ENCODE results near the gene CDKN2C. TPM values are rescaled to one million over a fixed set of nuclear protein-coding genes. Genes with fewer than 3 reads are reported as not detected.
A peak's percentile ranks its signal among the peaks of the same experiment; 100 is the strongest.

CDKN2C gene
- total RNA-seq, 2 donors from 2014 or later = 11.2 to 13.7 TPM

DNA sequence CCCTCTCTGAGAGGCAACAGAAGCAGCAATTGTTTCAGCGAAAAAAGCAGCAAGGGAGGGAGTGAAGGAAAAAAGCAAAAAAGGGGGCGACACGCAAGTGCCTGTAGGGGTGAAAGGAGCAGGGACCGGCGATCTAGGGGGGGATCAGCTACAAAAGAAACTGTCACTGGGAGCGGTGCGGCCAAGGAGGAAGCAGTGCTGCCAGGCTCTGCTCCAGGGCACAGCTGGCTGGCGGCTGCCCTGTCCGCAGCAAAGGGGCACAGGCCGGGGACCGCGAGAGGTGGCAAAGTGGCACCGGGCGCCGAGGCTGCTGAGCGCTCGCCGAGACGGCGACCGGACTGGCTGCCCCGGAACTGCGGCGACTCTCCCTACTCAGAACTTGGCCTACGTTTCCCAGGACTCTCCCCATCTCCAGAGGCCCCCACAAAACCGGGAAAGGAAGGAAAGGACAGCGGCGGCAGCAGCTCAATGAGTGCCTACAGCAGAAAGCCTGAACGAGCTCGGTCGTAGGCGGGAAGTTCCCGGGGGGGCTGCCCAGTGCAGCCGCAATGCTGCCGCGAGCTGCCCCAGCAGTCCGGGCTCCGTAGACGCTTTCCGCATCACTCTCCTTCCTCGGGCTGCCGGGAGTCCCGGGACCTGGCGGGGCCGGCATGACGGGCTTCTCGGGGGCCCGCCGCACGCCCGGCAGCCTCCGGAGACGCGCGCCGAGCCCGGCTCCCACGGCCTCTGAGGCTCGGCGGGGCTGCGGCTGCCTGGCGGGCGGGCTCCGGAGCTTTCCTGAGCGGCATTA, 1.0 kb upstream of the CDKN2C start:
- peak overlapping the region; percentile 93 to 97 for H3K4me3 Mint-ChIP-seq
- peaks cover 26% of the 10 kb centered on the region for H3K27me3 Mint-ChIP-seq (ENCODE audit: low read depth)
- H3K36me3 Mint-ChIP-seq (ENCODE audit: insufficient read depth in 2 of 2) = peaks cover 4% of the 10 kb centered on the region in 2 donors
- peak overlapping the region; percentile 94 for H3K27ac Mint-ChIP-seq
- DNase-seq (peak; percentile 55 to 57), ATAC-seq (replicated peaks in 1 of 2) (peak; percentile 43 to 53)
- no peaks in the 10 kb centered on the region for H3K9me3 Mint-ChIP-seq
- H3K4me1 Mint-ChIP-seq (ENCODE audit: low read depth) = peaks cover 33% of the 10 kb centered on the region

DNA sequence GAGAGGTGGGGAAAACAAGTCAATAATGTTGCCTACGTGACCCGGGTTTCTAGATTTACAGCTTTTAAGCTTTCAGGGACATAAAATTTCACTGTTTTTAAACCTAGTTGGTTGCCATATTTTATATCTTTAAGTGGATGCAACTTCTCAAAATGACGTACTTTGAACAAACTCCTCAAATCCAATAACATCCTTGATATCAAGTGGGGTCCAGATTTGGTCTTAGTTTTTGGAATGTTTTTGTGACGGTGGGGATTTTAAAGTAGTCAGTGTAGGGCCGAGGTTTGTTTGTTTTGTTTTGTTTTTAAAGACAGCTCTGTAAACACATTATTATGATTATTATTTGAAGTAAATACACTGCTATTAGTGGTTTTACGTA, 453 bp downstream of the CDKN2C start:
- no peak for DNase-seq
- Mint-ChIP-seq H3K4me1 (ENCODE audit: low read depth) (peaks cover 33% of the 10 kb centered on the region), H3K9me3 (no peaks in the 10 kb centered on the region), H3K27me3 (ENCODE audit: low read depth) (peaks cover 37% of the 10 kb centered on the region), H3K4me3 (peak overlapping the region; percentile 93 to 97), H3K27ac (peak overlapping the region; percentile 1), H3K36me3 (ENCODE audit: insufficient read depth in 2 of 2) (peaks cover 4 to 6% of the 10 kb centered on the region in 2 donors)
- ATAC-seq (replicated peaks in 1 of 2) = no peak

GRCh38 chr1:50970931-50971582, 1.0 kb downstream of the CDKN2C start:
- ATAC-seq (replicated peaks in 1 of 2) (no peak), DNase-seq (no peak)
- H3K4me3 Mint-ChIP-seq = peak overlapping the region; percentile 93 to 97
- H3K36me3 Mint-ChIP-seq (ENCODE audit: insufficient read depth in 2 of 2) = peaks cover 4 to 6% of the 10 kb centered on the region in 2 donors
- no peak overlapping the region for H3K27ac Mint-ChIP-seq
- H3K9me3 Mint-ChIP-seq = no peaks in the 10 kb centered on the region
- H3K4me1 Mint-ChIP-seq (ENCODE audit: low read depth) = peaks cover 36% of the 10 kb centered on the region
- H3K27me3 Mint-ChIP-seq (ENCODE audit: low read depth) = peaks cover 38% of the 10 kb centered on the region

DNA sequence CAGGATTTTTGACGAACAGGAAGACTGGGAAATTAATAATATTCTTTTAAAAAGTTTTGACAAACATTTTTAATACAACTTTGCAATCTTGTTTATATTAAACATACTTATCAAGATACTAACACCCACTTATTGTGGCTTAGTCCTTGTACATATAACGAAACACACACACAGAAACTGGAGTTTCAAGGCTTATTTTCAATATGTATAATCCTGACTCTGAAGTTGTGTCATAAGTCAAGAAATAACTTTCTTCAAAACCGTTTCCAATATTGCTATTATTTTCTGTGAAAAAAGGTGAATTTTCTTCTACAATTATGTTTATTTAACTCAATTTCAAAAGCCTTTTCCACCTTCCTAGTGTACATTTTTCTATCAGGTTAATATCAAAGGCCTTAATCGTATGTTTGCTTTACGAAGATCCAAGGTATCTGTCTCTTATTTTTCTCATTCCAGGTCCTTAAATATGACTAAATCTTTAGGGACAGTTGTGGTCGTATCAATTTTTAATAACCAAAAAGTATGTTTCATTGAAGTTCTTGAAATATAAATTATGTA, 1.8 kb downstream of the CDKN2C start:
- no peak for DNase-seq
- H3K27me3 Mint-ChIP-seq (ENCODE audit: low read depth) = peaks cover 46% of the 10 kb centered on the region
- ATAC-seq (replicated peaks in 1 of 2) = no peak

GRCh38 chr1:50972766-50973165, 2.7 kb downstream of the CDKN2C start:
- Mint-ChIP-seq H3K4me3 (no peak overlapping the region), H3K36me3 (ENCODE audit: insufficient read depth in 2 of 2) (peaks cover 4 to 6% of the 10 kb centered on the region in 2 donors), H3K4me1 (ENCODE audit: low read depth) (peaks cover 40% of the 10 kb centered on the region), H3K27ac (no peak overlapping the region), H3K27me3 (ENCODE audit: low read depth) (peaks cover 49% of the 10 kb centered on the region), H3K9me3 (no peaks in the 10 kb centered on the region)
- ATAC-seq (replicated peaks in 1 of 2) (no peak), DNase-seq (no peak)

More for the DNA sequence above, 1.8 kb downstream of the CDKN2C start:
- peak overlapping the region; percentile 40 to 54 for H3K4me3 Mint-ChIP-seq
- no peak overlapping the region for H3K27ac Mint-ChIP-seq
- H3K4me1 Mint-ChIP-seq (ENCODE audit: low read depth) = peaks cover 43% of the 10 kb centered on the region
- H3K36me3 Mint-ChIP-seq (ENCODE audit: insufficient read depth in 2 of 2) = peaks cover 4 to 6% of the 10 kb centered on the region in 2 donors
- no peaks in the 10 kb centered on the region for H3K9me3 Mint-ChIP-seq

- Mint-ChIP-seq H3K27me3 (ENCODE audit: low read depth) (peaks cover 49% of the 10 kb centered on the region), H3K4me3 (no peak overlapping the region), H3K4me1 (ENCODE audit: low read depth) (peaks cover 39% of the 10 kb centered on the region), H3K36me3 (ENCODE audit: insufficient read depth in 2 of 2) (peaks cover 4 to 6% of the 10 kb centered on the region in 2 donors), H3K9me3 (no peaks in the 10 kb centered on the region), H3K27ac (no peak overlapping the region)
- ATAC-seq (replicated peaks in 1 of 2) = no peak
- no peak for DNase-seq
Measured at GRCh38 chr1:50973255-50973654, 3.2 kb downstream of the CDKN2C start.

GRCh38 chr1:50973875-50974617, 4.0 kb downstream of the CDKN2C start:
- Mint-ChIP-seq H3K27me3 (ENCODE audit: low read depth) (peaks cover 57% of the 10 kb centered on the region), H3K4me3 (no peak overlapping the region), H3K36me3 (ENCODE audit: insufficient read depth in 2 of 2) (peaks cover 2 to 6% of the 10 kb centered on the region in 2 donors), H3K4me1 (ENCODE audit: low read depth) (peaks cover 46% of the 10 kb centered on the region), H3K9me3 (no peaks in the 10 kb centered on the region), H3K27ac (no peak overlapping the region)
- ATAC-seq (replicated peaks in 1 of 2) (no peak), DNase-seq (no peak)

GRCh38 chr1:50974618-50974935, 4.5 kb downstream of the CDKN2C start:
- H3K27me3 Mint-ChIP-seq (ENCODE audit: low read depth) = peaks cover 62% of the 10 kb centered on the region
- DNase-seq = no peak
- no peaks in the 10 kb centered on the region for H3K9me3 Mint-ChIP-seq
- no peak for ATAC-seq (replicated peaks in 1 of 2)
- peaks cover 2 to 6% of the 10 kb centered on the region in 2 donors for H3K36me3 Mint-ChIP-seq (ENCODE audit: insufficient read depth in 2 of 2)
- H3K4me3 Mint-ChIP-seq = no peak overlapping the region
- peaks cover 50% of the 10 kb centered on the region for H3K4me1 Mint-ChIP-seq (ENCODE audit: low read depth)
- no peak overlapping the region for H3K27ac Mint-ChIP-seq

DNA sequence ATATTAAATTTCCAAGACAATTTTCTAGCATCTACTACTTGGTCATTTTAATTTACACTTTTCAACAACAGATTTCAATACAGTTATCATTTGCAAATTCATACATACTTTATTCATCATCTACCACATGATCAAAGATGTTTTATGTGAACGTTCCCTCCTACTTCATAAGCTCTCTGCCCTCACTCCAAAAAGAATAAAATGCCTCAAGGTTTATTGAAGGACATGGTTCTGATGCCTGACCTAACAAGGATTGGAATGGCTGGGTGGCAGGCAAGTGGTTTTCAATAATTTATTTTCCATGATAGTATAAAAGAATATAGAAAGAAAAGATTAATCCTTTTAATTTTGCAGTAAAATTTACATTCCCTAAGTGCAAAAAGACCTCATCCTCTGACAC, 5.4 kb downstream of the CDKN2C start:
- H3K27ac Mint-ChIP-seq = no peak overlapping the region
- ATAC-seq (replicated peaks in 1 of 2) = no peak
- H3K4me1 Mint-ChIP-seq (ENCODE audit: low read depth) = peaks cover 41% of the 10 kb centered on the region
- peaks cover 57% of the 10 kb centered on the region for H3K27me3 Mint-ChIP-seq (ENCODE audit: low read depth)
- H3K9me3 Mint-ChIP-seq = no peaks in the 10 kb centered on the region
- no peak overlapping the region for H3K4me3 Mint-ChIP-seq
- H3K36me3 Mint-ChIP-seq (ENCODE audit: insufficient read depth in 2 of 2) = peaks cover 0 to 6% of the 10 kb centered on the region in 2 donors
- no peak for DNase-seq

- H3K27ac Mint-ChIP-seq = peak overlapping the region; percentile 34
- H3K4me3 Mint-ChIP-seq = peak overlapping the region; percentile 81 to 85
- peaks cover 0 to 6% of the 10 kb centered on the region in 2 donors for H3K36me3 Mint-ChIP-seq (ENCODE audit: insufficient read depth in 2 of 2)
- H3K4me1 Mint-ChIP-seq (ENCODE audit: low read depth) = peaks cover 32% of the 10 kb centered on the region
- DNase-seq (peak in 1 of 2 donors; percentile 8), ATAC-seq (replicated peaks in 1 of 2) (peak; percentile 56 to 63)
- no peaks in the 10 kb centered on the region for H3K9me3 Mint-ChIP-seq
- H3K27me3 Mint-ChIP-seq (ENCODE audit: low read depth) = peaks cover 50% of the 10 kb centered on the region
Measured at GRCh38 chr1:50976111-50976889, 6.3 kb downstream of the CDKN2C start.

DNA sequence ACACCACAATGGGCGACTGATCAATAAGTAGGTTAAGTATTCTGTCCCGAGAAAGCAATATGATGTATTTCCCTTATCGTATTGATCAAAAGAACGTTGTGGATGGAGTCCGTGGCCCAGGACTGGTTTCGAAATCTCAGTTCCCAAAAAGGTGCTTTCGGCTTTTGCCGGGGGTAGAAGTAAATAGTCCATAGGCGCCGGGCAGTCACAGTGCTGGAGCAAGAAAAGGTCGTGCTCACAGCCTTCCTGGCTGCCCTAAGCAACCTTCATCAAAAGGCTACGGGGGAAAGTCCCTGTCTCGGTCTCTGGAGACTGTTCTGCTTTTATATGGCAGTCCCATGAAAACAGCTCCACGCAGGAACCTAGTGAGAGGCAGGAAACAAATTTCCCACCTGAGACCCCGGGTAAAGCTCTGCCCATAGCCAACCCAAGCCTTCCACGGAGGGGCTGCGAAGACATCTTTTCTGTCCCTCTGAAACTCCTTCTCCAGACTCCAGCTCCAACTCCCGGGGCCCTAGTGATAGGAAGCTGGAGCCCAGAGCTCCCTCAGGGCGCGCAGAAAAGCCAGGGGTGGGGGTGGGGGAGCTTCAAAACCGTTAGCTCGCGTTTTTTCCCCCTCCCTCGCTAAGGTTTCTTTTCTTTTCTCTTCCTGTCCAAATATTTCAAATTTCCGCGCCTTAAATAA, 7.0 kb downstream of the CDKN2C start:
- Mint-ChIP-seq H3K4me1 (ENCODE audit: low read depth) (peaks cover 25% of the 10 kb centered on the region), H3K27me3 (ENCODE audit: low read depth) (peaks cover 48% of the 10 kb centered on the region), H3K27ac (peak overlapping the region; percentile 34), H3K4me3 (peak overlapping the region; percentile 81 to 85), H3K36me3 (ENCODE audit: insufficient read depth in 2 of 2) (peaks cover 0 to 6% of the 10 kb centered on the region in 2 donors), H3K9me3 (no peaks in the 10 kb centered on the region)
- DNase-seq = peak in 1 of 2 donors; percentile 31
- peak; percentile 52 to 53 for ATAC-seq (replicated peaks in 1 of 2)

Data from activated T-cell treated with anti-CD3 and anti-CD28 coated beads, Interleukin-2, amount 50 U/mL, for 72 hours (primary cell).